ENCODE results near the gene AGO1. TPM values are rescaled to one million over a fixed set of nuclear protein-coding genes. Genes with fewer than 3 reads are reported as not detected.

Gene AGO1
- total and polyA plus RNA-seq, 2 donors = 3.7 to 6.1 TPM

- no peaks in the 10 kb centered on the region for H3K9me3 ChIP-seq (ENCODE audit: control insufficient read depth in 2 of 2, insufficient read depth in 1 of 2, low read length in 1 of 2)
- no peaks in the 10 kb centered on the region for H3K27me3 ChIP-seq (ENCODE audit: control insufficient read depth in 2 of 2, insufficient read depth in 1 of 2, low read length in 1 of 2)
- DNase-seq (ENCODE audit: low read depth in 6 of 9, low spot score in 9 of 9) = peak in 3 of 9 donors; percentile 19 to 50 (median 20)
- 33% methylated on average over 1 of the region's 1 CpG for WGBS
- H3K27ac ChIP-seq (ENCODE audit: low read depth in 1 of 2, low read length in 1 of 2) = peak overlapping the region in 1 of 2 donors; percentile 8
- H3K4me1 ChIP-seq (ENCODE audit: control insufficient read depth in 2 of 2, insufficient read depth in 2 of 2, low read length in 2 of 2) = no peaks in the 10 kb centered on the region
- H3K36me3 ChIP-seq (ENCODE audit: control insufficient read depth in 2 of 2, insufficient read depth in 2 of 2, low read length in 1 of 2) = peaks cover 6 to 7% of the 10 kb centered on the region in 2 donors
- H3K4me3 ChIP-seq (ENCODE audit: low read length in 2 of 2) = no peak overlapping the region
Measured at GRCh38 chr1:35924838-35925237, 41.8 kb downstream of the AGO1 start.

- Histone ChIP-seq H3K4me3 (ENCODE audit: low read length in 2 of 2) (no peak overlapping the region), H3K9me3 (ENCODE audit: control insufficient read depth in 2 of 2, insufficient read depth in 1 of 2, low read length in 1 of 2) (no peaks in the 10 kb centered on the region), H3K36me3 (ENCODE audit: control insufficient read depth in 2 of 2, insufficient read depth in 2 of 2, low read length in 1 of 2) (no peaks in the 10 kb centered on the region), H3K27me3 (ENCODE audit: control insufficient read depth in 2 of 2, insufficient read depth in 1 of 2, low read length in 1 of 2) (no peaks in the 10 kb centered on the region), H3K4me1 (ENCODE audit: control insufficient read depth in 2 of 2, insufficient read depth in 2 of 2, low read length in 2 of 2) (peaks cover 3 to 5% of the 10 kb centered on the region in 2 donors), H3K27ac (ENCODE audit: low read depth in 1 of 2, low read length in 1 of 2) (no peak overlapping the region)
- no peak for DNase-seq (ENCODE audit: low read depth in 6 of 9, low spot score in 9 of 9)
- WGBS = 94% methylated on average over 4 of the region's 4 CpGs
Measured at GRCh38 chr1:35925741-35926140, 42.7 kb downstream of the AGO1 start.

GRCh38 chr1:35927472-35927871 lies 44.5 kb downstream of the AGO1 start:
- Histone ChIP-seq H3K4me1 (ENCODE audit: control insufficient read depth in 2 of 2, insufficient read depth in 2 of 2, low read length in 2 of 2) (peaks cover 5 to 9% of the 10 kb centered on the region in 2 donors), H3K27me3 (ENCODE audit: control insufficient read depth in 2 of 2, insufficient read depth in 1 of 2, low read length in 1 of 2) (no peaks in the 10 kb centered on the region), H3K27ac (ENCODE audit: low read depth in 1 of 2, low read length in 1 of 2) (no peak overlapping the region), H3K4me3 (ENCODE audit: low read length in 2 of 2) (no peak overlapping the region), H3K36me3 (ENCODE audit: control insufficient read depth in 2 of 2, insufficient read depth in 2 of 2, low read length in 1 of 2) (no peaks in the 10 kb centered on the region), H3K9me3 (ENCODE audit: control insufficient read depth in 2 of 2, insufficient read depth in 1 of 2, low read length in 1 of 2) (no peaks in the 10 kb centered on the region)
- WGBS = 92% methylated on average over 3 of the region's 3 CpGs
- DNase-seq (ENCODE audit: low read depth in 6 of 9, low spot score in 9 of 9) = no peak

GRCh38 chr1:35929730-35930592 lies 47.0 kb downstream of the AGO1 start:
- no peaks in the 10 kb centered on the region for H3K27me3 ChIP-seq (ENCODE audit: control insufficient read depth in 2 of 2, insufficient read depth in 1 of 2, low read length in 1 of 2)
- H3K36me3 ChIP-seq (ENCODE audit: control insufficient read depth in 2 of 2, insufficient read depth in 2 of 2, low read length in 1 of 2) = no peaks in the 10 kb centered on the region
- peak overlapping the region; percentile 73 to 74 for H3K4me3 ChIP-seq (ENCODE audit: low read length in 2 of 2)
- DNase-seq (ENCODE audit: low read depth in 6 of 9, low spot score in 9 of 9) = peak in 8 of 9 donors; percentile 6 to 61 (median 24)
- peaks cover 5 to 9% of the 10 kb centered on the region in 2 donors for H3K4me1 ChIP-seq (ENCODE audit: control insufficient read depth in 2 of 2, insufficient read depth in 2 of 2, low read length in 2 of 2)
- no peaks in the 10 kb centered on the region for H3K9me3 ChIP-seq (ENCODE audit: control insufficient read depth in 2 of 2, insufficient read depth in 1 of 2, low read length in 1 of 2)
- peak overlapping the region; percentile 87 to 90 for H3K27ac ChIP-seq (ENCODE audit: low read depth in 1 of 2, low read length in 1 of 2)
- WGBS = 2% methylated on average over 15 of the region's 15 CpGs

- under 1% methylated on average over 112 of the region's 112 CpGs for WGBS
- peak within 1 kb of the TSS; percentile 90 to 94 for H3K27ac ChIP-seq (ENCODE audit: low read depth in 1 of 2, low read length in 1 of 2)
- H3K4me1 ChIP-seq (ENCODE audit: control insufficient read depth in 2 of 2, insufficient read depth in 2 of 2, low read length in 2 of 2) = peaks cover 5 to 9% of the 10 kb centered on the region in 2 donors
- no peaks in the 10 kb centered on the region for H3K36me3 ChIP-seq (ENCODE audit: control insufficient read depth in 2 of 2, insufficient read depth in 2 of 2, low read length in 1 of 2)
- H3K4me3 ChIP-seq (ENCODE audit: low read length in 2 of 2) = peak within 1 kb of the TSS; percentile 73 to 74
- DNase-seq (ENCODE audit: low read depth in 6 of 9, low spot score in 9 of 9) = peak; percentile 43 to 89 (median 68)
- H3K27me3 ChIP-seq (ENCODE audit: control insufficient read depth in 2 of 2, insufficient read depth in 1 of 2, low read length in 1 of 2) = no peaks in the 10 kb centered on the region
- H3K9me3 ChIP-seq (ENCODE audit: control insufficient read depth in 2 of 2, insufficient read depth in 1 of 2, low read length in 1 of 2) = no peaks in the 10 kb centered on the region
Measured at GRCh38 chr1:35930593-35931445, 47.8 kb downstream of the AGO1 start, which contains the start of gene AGO3. Gene AGO3, plus strand, starts transcription at chr1:35931105. Its CDS starts 322 bp downstream, at chr1:35931427.

GRCh38 chr1:35931446-35932157 lies 48.6 kb downstream of the AGO1 start:
- under 1% methylated on average over 28 of the region's 28 CpGs for WGBS
- no peaks in the 10 kb centered on the region for H3K9me3 ChIP-seq (ENCODE audit: control insufficient read depth in 2 of 2, insufficient read depth in 1 of 2, low read length in 1 of 2)
- DNase-seq (ENCODE audit: low read depth in 6 of 9, low spot score in 9 of 9) = peak in 3 of 9 donors; percentile 13 to 37 (median 27)
- peaks cover 5 to 9% of the 10 kb centered on the region in 2 donors for H3K4me1 ChIP-seq (ENCODE audit: control insufficient read depth in 2 of 2, insufficient read depth in 2 of 2, low read length in 2 of 2)
- H3K27ac ChIP-seq (ENCODE audit: low read depth in 1 of 2, low read length in 1 of 2) = peak overlapping the region; percentile 86 to 94
- peak overlapping the region; percentile 73 to 74 for H3K4me3 ChIP-seq (ENCODE audit: low read length in 2 of 2)
- H3K36me3 ChIP-seq (ENCODE audit: control insufficient read depth in 2 of 2, insufficient read depth in 2 of 2, low read length in 1 of 2) = no peaks in the 10 kb centered on the region
- no peaks in the 10 kb centered on the region for H3K27me3 ChIP-seq (ENCODE audit: control insufficient read depth in 2 of 2, insufficient read depth in 1 of 2, low read length in 1 of 2)

- WGBS = 80% methylated on average over 7 of the region's 7 CpGs
- Histone ChIP-seq H3K27ac (ENCODE audit: low read depth in 1 of 2, low read length in 1 of 2) (no peak overlapping the region), H3K36me3 (ENCODE audit: control insufficient read depth in 2 of 2, insufficient read depth in 2 of 2, low read length in 1 of 2) (no peaks in the 10 kb centered on the region), H3K4me3 (ENCODE audit: low read length in 2 of 2) (peak overlapping the region; percentile 73 to 74), H3K9me3 (ENCODE audit: control insufficient read depth in 2 of 2, insufficient read depth in 1 of 2, low read length in 1 of 2) (no peaks in the 10 kb centered on the region), H3K27me3 (ENCODE audit: control insufficient read depth in 2 of 2, insufficient read depth in 1 of 2, low read length in 1 of 2) (no peaks in the 10 kb centered on the region), H3K4me1 (ENCODE audit: control insufficient read depth in 2 of 2, insufficient read depth in 2 of 2, low read length in 2 of 2) (peaks cover 5 to 9% of the 10 kb centered on the region in 2 donors)
- no peak for DNase-seq (ENCODE audit: low read depth in 6 of 9, low spot score in 9 of 9)
Measured at GRCh38 chr1:35932158-35932636, 49.2 kb downstream of the AGO1 start.

- H3K4me1 ChIP-seq (ENCODE audit: control insufficient read depth in 2 of 2, insufficient read depth in 2 of 2, low read length in 2 of 2) = peaks cover 5 to 9% of the 10 kb centered on the region in 2 donors
- H3K27ac ChIP-seq (ENCODE audit: low read depth in 1 of 2, low read length in 1 of 2) = no peak overlapping the region
- no peaks in the 10 kb centered on the region for H3K9me3 ChIP-seq (ENCODE audit: control insufficient read depth in 2 of 2, insufficient read depth in 1 of 2, low read length in 1 of 2)
- no peaks in the 10 kb centered on the region for H3K36me3 ChIP-seq (ENCODE audit: control insufficient read depth in 2 of 2, insufficient read depth in 2 of 2, low read length in 1 of 2)
- DNase-seq (ENCODE audit: low read depth in 6 of 9, low spot score in 9 of 9) = no peak
- H3K4me3 ChIP-seq (ENCODE audit: low read length in 2 of 2) = no peak overlapping the region
- no peaks in the 10 kb centered on the region for H3K27me3 ChIP-seq (ENCODE audit: control insufficient read depth in 2 of 2, insufficient read depth in 1 of 2, low read length in 1 of 2)
Measured at GRCh38 chr1:35932941-35933340, 49.9 kb downstream of the AGO1 start.

All from thymus (tissue), 11 donors.